GM10266 (cell line): Measurements from ENCODE around the gene TMEM219.

Source experiments
- DNase-seq: peaks from one replicate; pipeline ENCODE4 v3.0.0; 2012; ENCODE audit errors: extremely low spot score
- CTCF ChIP-seq: IDR thresholded peaks from 2 replicates; pipeline ENCODE4 v1.5.1; 2012; ENCODE audit warnings: mild to moderate bottlenecking, low read depth; ENCODE audit not compliant: control insufficient read depth, insufficient read depth; ENCODE audit errors: missing control alignments

TMEM219 gene

GRCh38 chr16:29993903-29994599 lies 32.2 kb downstream of the TMEM219 start:
- no peak for TF ChIP-seq CTCF
- DNase-seq = no peak

- TF ChIP-seq CTCF = no peak
- peak; percentile 82 for DNase-seq
These were observed 32.9 kb downstream of the TMEM219 start for GRCh38 chr16:29994600-29995323.

DNA sequence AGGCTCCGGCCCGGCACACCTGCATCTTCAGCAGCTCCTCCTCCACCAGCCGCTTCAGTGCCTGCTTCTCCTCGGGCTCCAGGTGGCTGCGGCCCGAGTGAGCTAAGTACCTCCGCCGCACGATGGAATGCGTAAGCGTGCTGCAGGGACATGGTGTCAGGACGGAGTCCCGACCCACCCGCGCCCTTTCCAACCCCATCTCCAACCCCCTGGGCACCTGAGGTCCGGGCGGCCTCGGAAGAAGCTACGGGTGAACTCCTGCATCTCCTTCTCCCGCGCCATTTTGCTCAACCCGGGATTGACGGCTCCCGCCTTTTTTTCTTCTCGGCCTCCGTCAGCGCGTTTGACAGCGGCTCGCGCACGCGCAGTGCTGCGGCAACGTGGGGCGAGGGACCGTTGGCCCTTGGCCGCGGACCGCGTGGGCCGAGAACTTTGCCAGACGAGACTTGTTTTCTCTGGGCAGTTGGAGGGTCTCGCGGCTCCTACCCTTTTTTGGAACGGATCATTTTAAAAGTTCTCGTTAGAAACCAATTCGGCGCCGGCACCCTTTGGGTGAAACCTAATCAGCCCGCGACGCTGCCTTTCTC lies 33.5 kb downstream of the TMEM219 start, which contains the start of gene HIRIP3:
Gene HIRIP3 (minus strand): TSS at position 294 of the 587 bp plus-strand sequence. CDS start 12 bp downstream, at position 282.
- TF ChIP-seq CTCF = no peak
- peak; percentile 93 for DNase-seq

GRCh38 chr16:29995911-29996765 lies 34.3 kb downstream of the TMEM219 start, which contains the start of gene INO80E:
INO80E (plus strand) TSS chr16:29996241; CDS start chr16:29996311, 70 bp downstream.
- peak; percentile 99 for DNase-seq
- no peak for TF ChIP-seq CTCF

DNA sequence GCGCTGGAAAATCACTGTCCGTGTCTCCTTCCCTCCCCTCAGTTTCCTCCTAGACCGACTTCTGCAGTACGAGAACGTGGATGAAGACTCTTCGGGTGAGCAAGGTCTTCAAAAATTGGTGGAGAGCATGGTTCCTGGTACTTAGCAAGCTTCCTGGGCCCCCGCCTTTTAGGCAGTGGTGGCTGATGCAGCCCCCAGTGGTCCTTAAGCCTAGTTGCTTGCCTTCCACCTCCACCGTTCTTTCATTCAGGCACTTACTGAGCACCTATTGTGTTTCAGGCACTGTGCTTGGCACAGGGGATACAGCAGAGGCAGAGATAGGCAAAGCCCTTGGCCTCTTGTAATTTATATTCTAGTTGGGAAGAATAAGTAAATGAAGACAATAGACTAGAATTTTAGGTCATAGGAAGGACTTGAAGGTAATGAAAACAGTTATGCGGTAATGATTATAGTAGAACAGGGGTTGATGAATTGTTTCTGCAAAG lies 34.9 kb downstream of the TMEM219 start:
- no peak for DNase-seq
- TF ChIP-seq CTCF = no peak

GRCh38 chr16:29999605-30000004 lies 37.7 kb downstream of the TMEM219 start:
- no peak for TF ChIP-seq CTCF
- no peak for DNase-seq
